NCI-H2081 (cell line): ENCODE results near the gene CEP63.

Experiments used
- DNase-seq, 2 experiments: peaks; one replicate each; lab custom pipeline; 2025; lab: John Stamatoyannopoulos, UW

CEP63 gene

DNA sequence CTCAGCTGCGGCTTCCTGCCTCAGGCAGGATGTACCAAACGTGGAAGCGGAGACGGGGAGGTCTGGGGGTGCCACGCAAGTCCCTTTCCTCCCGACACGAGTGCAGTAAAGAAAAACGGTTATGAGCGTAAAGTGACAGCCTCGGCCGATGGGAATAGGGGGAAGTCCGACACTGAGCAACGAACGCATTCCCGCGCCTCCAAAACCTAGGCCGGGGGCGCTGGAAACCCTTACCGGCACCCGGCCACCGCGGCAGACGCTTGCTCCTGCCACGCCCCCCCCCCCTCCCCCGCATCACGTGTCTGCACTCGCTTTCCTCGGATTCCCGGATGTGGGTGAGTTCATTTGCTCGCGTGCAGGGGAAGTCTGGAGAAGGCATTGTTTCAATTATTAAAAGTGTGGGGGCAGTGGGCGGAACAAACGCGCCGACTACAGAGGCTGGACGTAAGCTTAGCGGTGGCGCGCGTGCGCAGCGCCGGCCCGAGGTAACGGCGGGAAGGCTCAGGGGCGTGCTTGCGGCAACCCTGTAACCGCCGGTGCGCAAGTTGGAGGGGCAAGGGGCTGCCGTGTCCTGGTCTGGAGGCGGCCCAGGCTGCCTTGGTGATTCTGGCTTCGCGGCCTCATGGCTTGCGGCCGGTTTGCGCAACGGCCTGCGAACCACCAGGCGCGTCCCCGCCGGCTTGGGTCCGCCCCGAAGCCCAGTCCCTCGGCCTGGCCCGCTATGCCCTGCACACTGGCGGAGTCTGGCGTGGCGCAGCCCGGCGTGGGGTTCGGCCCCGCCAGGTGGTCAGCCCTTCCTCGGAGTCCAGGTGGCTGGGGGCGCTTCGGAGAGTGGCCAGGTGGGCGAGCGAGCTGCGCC lies at the start of gene CEP63, which contains the start of gene ANAPC13:
Gene CEP63, plus strand, starts transcription at position 340 of the 859 bp plus-strand sequence. CDS start 9,264 bp downstream, outside the sequence.
Gene ANAPC13, minus strand, starts transcription at position 268 of the 859 bp plus-strand sequence. CDS start 3,081 bp downstream, outside the sequence.
- DNase-seq, result peak; percentile 99 to 100

DNA sequence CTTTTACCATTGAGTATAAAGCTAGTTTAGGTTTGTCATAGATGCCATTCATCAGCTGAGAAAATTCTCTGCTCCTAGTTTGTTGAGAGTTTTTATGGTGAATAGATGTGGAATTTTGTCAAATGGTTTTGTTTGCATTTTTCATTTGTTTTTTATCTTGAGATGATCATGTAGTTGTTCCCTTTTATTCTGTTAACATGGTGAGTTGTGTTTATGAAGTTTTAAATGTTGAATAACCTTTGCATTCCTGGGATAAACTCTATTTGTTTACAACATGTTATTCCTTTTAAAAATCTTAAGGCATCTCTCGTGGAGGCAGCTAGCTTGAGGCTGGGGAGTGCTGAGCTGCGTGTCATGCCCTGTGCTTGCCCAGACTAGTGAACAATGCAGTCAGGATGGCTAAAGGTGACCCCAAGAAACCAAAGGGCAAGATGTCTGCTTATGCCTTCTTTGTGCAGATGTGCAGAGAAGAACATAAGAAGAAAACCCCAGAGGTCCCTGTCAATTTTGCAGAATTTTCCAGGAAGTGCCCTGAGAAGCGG lies 48.6 kb upstream of the CEP63 start:
- DNase-seq, result no peak

DNA sequence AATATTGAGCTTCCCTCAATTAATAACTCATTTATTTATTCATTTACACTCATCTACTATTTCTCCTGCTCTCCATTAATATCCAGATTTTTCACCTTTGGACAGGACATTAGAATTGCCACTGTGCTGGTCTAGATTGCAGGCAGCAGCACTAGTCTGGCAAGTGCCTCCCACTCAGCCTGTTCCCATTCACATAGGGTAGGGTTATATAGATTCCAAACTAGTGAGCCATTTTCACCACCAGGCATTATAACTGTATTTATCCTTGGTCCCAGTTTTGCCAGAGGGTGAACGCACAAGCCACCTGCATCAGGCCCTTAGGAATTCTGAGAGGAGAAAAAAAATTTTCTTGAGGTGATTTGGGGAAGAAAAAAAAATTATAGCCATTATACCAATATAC lies 44.5 kb upstream of the CEP63 start:
- DNase-seq, result no peak

DNA sequence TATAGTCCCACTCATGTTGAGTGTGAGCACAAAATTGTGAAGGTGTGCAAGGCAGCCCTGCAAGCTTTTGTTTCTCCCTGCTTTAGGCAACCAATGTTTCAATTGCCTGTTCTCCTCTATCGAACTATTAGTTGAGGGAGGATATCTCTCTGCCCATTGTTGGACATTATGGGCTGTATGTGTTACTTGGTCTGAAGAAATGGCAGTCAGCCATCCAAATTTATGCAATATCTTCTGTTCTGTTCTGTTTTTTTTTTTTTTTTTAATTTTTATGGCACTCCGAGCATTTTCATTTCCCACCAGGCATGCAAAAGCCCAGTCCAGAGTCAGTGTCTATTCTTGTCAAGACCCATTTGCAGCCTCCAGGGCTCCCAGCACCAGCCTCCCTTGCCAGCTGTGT lies 44.0 kb upstream of the CEP63 start:
- no peak for DNase-seq

DNA sequence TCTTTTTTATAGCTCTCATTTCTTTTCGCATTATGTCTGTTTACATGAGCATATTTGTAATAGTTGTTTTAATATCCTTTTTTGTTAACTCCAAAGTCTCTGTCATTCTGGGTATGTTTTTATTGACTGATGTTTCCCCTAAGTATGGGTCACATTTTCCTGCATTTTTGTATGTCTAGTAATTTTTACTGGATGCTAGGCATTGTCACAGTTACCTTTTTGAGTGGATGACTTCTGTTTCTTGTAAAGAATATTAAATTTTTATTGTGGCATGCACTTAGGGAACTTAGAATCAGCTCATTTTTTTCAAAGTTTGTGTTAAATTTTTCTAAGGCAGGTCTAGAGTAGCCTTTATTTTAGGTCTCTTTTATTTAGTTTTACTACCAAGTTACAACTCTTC lies 40.8 kb upstream of the CEP63 start:
- no peak for DNase-seq

DNA sequence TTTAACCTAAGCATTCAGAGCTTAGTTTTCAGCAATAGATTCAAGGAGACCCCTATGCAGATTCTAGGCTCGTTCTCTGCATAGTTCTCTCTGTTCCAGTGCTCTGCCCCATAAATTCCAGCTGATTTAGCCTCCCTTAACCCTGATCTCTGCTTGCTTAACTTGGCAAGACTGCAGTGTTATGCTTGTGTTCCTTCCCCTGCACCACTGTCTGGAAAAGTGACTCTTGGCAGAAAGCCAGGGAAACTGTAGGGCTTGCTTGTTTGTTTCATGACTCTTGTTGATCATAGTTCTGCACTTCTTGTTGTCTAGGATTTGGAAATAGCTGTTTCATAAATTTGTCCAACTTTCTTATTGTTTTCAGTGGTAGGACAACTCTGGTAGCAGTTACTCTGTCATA lies 40.2 kb upstream of the CEP63 start:
- DNase-seq, result no peak

DNA sequence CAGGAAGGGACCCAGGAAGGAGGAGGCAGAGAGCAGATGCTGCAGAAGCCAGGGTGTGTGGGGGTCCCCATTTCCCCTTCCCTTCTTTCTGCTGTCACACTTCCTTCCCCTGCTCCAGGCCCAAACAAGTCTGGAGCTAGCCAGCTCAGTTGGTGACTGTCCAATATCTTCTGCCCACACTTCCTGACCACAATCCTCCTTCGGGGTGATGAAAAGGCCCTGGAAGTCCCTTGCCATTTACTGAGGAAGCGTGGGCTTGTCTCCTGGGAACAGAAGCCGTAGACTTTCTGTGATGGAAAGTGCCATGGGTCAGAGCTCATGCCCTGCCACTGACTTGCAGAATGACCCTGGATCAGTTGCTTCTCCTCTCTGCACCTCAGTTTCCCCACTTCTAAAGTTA lies 39.1 kb upstream of the CEP63 start:
- DNase-seq, result no peak

DNA sequence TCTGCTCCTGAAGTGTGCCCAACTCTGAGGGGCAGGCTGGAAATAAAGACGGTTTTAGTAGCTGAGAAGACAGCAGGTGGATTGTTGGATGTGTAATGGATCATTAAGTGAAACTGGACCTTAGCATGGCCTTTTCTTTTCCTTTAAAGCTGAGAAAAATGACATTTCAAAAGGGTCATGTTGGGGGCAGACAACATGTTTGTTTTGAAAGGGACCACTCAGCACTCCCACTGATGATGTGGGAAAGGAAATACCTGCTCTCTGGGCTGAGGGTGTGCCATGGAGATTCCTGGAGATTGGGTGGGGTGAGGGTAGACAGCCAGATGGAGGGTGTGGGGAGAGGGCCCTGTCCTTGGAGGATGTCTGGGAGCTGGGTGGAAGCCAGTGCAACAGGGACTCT lies 38.5 kb upstream of the CEP63 start:
- no peak for DNase-seq

DNA sequence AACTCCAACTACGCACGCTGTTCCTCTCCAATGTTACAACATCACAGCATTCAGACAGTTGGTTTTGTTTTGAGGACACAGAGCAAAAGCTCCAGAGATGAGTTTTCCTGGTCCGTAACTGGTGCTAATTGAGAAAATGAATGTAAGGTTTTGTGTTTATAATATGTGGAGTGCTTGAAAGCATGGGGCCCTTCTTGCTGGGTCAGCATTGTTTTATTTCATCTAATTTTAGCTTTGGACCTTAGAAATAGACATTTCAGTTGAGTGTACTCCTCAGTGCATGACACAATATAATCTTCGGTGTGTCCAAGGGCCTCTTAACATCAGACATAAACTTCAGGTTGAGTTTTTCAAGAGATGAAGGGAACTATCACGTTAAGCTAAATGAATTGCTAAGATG lies 37.2 kb upstream of the CEP63 start:
- no peak for DNase-seq

DNA sequence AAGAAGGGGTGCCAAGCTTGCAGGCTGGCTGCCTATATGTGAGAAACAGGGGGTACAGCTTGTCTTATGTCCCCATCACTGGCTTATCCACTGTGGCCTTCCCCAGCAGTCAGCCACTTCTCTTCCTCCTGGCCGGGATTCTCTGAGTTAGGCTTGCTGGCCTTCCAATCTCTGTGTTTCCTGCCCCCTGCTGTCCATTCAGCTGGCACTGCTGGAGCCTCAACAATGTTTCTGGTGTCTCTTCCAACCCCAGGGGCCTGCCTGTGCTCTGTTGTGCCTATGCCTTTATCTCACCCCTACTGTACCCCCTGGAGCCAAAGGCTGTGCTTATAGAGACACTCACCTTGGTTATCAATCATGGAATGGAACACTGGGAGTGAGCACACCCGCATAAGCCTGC lies 36.6 kb upstream of the CEP63 start:
- peak; percentile 5 to 22 for DNase-seq

DNA sequence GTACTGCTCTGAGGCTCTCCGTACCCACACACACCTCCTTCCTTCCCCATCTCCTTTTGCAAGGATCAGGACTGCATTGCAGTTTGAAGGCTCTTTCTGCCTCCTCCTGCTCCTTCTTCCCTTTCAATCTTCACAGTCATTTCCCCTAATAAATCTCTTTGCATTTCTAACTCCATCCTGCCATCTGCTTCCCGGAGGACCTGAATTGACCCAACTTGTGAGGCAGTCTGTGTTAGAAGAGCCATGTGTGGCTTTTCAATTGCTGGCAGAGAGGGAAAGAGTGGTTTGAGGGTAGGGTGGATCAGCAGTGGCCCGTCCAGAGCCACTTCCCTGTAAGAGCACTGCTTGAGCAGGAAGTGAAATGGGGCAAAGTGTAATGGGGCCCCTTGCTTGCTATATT lies 35.9 kb upstream of the CEP63 start:
- no peak for DNase-seq

DNA sequence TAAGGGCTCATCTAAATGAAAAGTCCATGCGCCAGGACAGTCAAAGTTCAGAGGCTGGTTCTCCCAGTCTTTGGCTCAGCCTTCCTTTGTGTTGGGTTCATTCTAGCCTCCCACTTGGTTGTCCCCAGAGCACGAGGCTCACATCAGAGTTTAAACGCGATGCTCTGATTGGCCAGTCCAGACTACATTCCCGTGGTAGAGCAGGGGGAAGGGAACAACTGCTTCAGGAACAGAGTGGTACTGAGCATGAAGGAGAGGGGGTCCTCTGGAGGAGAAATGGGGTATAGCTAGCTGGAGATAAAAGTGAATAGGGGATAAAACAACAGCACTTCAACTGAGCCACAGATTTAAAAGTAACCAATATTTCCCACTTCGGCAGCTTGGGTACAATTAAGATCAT lies 32.2 kb upstream of the CEP63 start:
- no peak for DNase-seq

DNA sequence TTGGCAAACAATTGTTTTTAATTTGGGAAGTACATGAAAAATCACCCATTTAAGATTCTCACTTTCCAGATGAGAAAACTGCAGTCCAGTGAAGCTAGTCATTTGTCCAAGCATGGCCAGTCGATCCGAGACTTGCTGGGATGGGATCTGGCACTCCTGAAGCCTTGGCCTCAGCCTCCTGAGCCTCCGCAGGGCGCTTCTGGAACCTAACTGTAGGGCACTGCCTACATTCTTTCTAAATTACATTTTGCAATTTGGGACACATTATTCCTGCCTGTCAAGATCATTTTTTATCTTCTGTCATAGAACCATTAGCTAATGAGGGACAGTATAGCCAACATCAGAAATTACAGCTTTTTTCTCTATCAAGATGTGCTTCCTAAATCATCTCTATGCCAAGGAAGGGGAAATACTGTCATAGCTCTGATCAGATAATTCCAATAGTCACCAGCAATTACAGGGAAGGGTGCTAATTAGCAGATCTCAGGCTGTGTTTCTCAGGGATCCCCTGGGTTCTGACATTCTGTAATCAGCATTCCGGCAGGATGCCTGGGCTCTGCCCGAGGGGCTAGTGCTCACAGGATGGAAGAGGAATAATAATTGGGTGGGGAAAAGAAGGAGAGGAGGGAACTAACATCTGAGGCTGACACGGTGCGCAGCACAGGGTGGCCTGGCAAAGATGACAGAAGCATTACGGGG lies 28.3 kb upstream of the CEP63 start:
- no peak for DNase-seq

DNA sequence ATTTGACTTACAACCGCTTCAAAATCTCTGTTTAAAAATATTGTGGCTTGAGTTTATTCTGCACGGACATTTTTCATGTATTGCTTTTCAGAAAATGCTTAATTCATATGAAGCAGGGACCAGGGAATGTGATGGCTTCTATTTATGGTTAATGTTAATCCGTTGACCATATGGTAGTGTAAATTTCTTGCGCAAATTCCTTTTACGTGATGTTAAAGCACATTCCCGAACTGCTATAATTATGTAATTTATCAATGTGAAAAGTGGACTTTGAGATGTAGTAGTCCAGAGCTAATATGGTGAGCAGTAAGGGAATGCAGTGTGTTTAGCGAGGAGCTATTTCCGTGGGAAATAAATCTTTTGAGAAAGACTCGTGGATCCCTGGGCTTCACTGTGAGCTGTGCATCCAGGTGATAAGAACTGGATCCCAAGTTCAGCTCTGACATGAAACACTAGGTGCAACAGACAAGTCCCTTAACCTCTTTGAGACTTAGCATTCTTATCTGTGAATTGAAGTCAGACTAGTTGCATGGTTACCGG lies 27.4 kb upstream of the CEP63 start:
- DNase-seq, result no peak

DNA sequence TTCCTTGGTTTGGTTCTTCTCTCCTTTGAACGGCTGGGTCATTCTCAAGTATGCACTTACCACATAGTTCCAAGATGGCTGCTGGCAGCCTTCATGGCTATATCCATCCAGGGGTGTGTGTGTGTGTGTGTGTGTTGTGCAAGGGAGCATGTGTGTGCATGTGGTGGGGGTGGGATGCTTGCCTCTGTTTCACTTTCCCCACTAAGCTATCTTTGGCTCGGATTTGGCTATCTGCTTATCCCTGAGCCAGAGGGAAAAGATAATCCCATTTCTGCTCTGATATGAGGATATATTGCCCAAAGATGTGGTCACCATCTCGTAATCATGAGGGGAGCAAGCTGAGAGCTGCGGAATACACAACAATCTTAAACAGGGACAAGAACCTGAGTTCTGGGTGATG lies 26.3 kb upstream of the CEP63 start:
- DNase-seq, result no peak

DNA sequence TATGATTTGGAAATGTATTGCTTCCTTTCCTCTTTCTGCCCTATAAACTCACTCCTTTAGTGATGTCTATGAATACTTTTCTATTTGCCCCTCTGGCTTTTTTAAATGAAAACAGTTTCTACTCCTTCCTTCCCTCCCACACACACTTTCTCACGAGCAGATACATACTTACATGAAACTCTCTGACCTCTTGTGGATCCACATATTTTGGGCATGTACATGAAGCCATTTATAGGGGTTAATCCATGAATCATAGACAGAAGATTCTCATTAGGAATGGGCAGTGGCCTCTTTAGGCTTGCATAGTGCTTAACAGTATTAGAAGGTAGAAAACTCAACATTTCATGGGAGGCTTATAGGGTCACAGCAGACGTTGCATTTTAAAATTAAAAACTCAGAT lies 24.9 kb upstream of the CEP63 start:
- no peak for DNase-seq

DNA sequence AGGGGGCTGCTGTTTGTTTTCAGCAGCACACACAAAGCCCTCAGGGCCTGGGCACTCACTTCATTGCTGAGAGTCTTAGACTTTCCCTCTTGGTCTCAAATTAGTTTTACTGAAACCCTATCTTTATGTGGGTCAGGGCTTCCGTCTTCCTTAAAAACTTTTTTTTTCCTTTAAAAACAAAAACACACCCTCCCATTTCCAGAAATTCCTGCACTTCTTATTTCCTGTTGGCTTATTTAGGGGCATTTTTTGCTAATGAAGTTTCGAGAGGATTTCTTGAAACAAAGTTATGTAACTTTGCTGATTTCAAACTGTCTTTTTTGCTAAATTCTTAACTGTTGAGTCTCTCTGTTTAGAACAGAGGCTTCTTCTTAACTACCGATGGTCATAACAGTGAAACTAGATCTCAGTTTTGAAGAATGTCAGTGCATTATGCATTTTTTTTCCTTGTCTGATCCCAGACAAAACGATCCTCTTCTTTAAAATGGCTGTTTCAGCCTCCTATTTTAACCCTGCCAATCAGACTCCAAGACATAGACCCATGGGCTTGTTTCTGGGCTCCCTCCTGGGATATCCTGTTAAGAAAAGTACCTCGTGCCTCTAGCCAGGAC lies 23.4 kb upstream of the CEP63 start:
- DNase-seq, result no peak

DNA sequence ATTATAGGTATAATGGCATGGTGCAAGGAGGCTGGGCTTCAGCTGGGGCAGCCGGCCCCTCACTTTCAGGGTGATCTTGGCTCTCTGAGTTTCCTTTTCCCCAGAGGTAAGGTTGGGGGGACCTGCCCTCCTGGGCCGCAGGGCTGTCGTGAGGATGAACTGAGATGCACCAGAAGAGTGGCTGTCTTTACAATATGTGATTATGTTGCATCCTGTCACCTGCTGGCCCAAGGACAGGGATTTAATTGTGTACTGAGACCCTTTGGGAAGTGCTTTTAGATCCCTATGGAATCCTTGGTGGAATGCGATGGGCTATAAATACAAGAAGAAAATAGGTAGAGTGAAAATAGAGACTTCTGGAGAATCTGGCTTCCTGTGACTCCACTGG lies 22.2 kb upstream of the CEP63 start:
- DNase-seq, result no peak

DNA sequence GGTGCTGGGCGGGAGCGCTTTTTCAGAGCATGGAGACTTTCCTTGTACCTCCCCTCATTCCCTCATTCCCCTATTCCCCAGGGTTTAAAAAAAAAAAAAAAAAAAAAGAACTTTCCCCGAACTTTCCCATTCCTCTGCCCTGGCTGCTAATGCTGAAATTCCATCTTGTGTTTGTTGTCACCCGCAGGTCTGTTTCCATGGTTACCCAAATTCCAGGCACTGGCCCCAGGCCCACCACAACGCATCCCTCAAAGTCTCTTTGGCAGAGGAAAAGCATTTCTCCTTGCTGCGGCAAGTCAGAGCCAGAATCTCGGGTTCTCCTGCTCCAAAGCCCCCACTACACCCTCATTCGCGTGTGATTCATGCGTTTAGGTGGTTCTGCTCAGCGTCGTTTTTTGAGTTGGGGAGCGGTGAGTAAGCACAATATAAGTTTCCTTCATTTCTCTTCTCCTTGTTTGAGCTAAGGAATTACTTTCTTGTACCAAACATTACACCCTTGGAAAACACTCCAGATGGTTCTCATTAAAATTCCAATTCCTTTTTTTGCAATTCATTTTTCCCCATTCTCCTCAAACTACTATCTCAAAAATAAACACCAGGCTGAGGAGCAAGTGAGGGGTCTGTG lies 21.7 kb upstream of the CEP63 start:
- no peak for DNase-seq

DNA sequence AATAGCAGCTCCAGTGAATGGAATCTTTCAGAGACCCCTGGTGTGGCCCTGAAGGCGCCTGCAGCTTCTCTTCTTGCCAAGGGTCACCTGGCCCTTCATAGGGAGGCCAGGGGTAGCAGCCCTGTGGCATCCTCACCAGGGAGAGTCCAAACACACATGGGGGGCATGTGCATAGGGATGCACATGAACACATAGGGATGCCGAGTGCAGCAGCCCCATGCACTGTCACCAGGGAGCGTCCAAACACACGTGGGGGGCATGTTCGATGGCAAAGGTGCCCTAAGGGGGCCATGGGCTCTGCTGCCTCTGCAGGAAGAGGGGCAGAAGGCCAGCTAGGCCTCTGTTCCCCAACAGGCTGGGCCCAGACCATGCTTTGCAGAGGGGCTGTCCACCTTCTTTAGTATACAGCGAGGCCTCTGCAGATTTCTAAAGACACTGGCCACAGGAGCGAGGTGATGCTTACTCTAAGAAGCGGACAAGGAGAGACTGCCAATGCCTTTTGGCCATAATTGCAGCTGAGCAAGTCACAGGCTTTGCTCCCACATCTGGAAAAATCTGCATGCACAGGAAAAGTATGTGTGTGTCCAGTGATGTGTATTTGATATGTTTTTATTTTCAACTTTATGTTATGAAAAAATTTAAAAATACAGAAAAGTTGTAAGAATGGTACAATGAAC lies 21.0 kb upstream of the CEP63 start:
- no peak for DNase-seq

DNA sequence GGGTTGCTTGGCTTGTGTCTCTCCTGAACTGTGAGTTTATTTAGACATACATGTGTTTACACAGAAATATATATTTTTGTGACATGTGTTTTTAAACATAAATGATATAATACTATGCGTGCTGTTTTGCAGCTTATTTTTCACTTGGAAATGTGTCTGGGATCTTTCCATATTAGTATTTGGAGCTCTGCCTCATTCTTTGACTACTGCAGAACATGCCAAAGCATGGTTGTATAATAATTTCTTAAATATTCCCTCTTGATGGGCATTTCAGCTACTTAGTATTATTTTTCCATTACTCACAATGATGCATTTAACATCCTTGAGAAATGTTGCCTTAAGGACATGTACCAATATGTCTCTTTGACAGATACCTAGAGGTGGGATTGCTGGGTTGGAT lies 19.5 kb upstream of the CEP63 start:
- DNase-seq, result no peak
